NCI-H748 (cell line): ENCODE measurements around the gene ADCY2.

Experiments
- DNase-seq: peaks from one replicate; lab custom pipeline; 2025; ENCODE audit not compliant: unreplicated experiment; lab: John Stamatoyannopoulos, UW

Gene ADCY2

DNA sequence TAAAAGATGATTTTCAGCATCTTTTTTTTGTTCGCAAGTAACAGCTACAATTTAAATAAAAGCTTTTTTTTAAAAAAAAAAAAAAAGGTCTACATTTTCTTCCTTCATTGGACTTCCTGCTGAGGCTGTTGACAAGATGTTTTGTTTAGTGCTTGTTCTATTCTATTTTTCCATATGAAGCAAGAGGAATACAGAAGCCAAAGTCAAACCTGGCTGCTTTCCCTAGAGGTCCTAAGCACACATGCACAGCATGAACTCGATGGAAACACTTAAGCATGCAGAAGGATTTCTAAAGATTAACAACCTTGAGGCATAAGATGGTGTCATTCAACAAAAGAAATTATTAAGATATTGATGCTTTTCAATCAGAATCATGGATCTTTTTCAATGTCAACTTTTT lies 105.1 kb downstream of the ADCY2 start:
- DNase-seq, result no peak

DNA sequence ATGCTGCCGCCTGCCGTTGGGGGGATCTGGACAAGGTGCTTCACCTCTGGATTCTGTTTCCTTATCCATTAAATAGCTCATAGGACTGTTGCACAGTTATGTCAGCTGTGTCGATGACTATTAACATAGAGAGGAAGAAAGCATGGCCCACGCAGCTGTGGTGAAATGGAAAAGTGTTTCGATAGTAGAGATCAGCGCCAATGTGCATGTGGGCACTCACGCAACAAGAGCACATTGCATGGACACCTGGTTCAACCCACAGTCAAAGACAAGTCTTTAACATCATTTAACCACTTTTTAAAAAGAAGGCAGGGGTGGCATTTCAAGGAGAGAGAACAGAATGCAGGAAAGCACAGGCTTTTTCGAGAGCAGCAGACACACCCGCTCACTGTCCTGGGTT lies 107.6 kb downstream of the ADCY2 start:
- DNase-seq, result no peak

DNA sequence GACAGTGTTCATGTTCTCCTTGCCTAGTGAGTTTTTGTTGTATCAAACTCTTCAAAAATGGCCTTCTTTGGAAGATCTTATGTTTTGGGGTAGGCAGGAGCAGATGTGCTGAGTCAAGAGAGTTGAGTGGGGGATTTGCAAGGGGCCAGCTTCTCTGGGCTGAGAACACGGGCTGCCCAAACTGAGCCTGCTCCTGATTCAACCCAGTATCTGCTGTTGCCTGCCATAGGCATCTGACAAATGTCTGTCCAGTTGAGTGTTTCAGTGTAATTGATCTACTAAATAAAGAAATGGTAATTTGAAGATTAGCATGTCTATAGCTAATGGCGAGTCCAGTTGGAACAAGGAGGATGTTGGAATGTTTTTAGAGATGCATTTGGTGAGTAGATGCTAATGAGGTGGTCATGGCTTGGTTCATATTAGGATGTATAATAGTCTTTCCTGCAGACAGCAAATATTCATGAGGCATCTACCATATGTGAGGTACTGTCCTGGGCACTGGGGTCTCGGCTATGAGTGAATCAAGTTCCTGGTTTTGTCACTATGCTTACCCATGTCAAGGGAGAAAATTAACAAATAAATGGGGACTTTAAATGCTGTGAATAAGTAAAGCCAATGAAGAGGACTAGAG lies 119.5 kb downstream of the ADCY2 start:
- DNase-seq, result no peak

DNA sequence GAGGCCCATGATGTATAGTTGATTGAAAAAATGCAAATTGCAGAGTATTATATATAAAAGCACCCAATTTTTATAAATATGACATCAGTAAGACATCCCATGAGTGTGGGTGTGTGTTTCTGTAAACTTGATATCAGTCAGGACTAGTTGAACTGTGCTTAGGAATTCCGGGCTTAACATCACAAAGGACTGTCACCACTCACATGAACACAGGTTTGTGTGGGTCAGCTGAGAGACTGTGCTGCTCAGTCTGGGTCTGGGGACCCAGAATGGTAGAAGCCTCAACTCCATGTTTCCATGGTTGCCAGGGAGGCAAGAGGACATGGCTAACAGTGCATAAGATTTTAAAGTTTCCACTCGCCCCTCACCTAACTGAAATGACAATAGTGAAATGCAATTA lies 120.3 kb downstream of the ADCY2 start:
- DNase-seq, result no peak

DNA sequence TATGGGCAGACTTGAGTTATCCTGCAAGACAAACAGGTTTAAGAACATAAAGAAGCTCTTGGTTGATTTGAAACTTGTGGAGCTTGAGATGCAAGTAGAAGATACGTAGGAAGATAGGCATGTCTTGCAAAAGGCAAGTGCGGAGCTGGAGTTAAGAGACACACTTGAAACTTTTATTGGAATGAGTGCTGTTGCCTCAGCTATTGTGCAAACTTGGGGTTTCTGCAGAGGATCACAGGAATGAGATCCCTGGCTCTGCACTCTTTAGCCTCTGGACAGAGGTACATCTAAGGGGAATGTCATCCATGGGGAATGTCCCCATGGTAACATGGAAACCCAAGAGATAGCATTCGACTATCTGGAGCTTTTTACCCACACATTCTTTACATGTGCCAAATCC lies 121.1 kb downstream of the ADCY2 start:
- DNase-seq, result no peak

DNA sequence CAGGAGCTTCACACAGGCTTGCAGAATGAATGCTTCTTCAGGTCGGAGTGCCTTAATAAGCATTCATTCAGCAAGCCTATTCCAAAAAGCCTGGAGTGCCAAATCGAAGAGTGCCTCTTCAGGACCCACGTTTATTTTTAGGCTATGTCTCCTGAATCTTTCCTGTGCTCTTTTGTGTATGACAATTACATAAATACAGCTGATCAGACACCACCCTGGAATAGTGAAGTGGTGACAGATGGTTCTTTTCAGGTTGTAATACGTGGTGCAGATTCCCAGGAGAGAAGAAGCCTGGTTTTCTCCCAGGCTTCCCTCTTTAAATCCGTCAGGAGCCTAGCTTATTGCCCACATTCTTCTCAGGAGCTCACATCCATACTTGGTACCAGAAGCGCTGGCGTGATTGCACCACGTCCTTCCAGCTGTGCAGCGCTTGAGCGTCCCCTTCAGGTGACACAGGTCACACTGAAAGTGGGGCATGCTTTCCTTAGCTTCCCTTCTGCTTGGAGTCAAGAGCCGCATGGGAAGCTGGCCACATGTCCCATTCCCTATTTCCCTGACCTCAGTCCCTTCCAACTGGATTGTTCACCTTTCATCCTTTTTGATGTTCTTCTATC lies 123.1 kb downstream of the ADCY2 start:
- DNase-seq, result peak; percentile 94

DNA sequence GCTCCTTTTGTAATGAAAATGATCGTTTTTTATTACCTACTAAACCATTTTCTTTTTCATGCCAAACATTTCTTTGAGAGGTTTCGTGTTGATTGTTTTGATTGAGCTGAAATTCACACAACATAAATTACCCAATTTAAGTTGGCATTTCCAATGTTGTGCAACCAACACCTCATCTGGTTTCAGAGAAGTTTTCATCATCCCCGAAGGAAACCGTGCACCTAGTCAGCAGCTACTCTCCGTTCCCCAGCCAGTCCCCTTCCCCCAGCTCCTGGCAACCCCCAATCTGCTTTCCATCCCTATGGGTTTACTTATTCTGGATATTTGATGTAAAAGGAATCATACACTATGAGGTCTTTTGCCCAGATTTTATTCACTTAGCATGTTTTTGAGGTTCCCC lies 123.6 kb downstream of the ADCY2 start:
- no peak for DNase-seq

DNA sequence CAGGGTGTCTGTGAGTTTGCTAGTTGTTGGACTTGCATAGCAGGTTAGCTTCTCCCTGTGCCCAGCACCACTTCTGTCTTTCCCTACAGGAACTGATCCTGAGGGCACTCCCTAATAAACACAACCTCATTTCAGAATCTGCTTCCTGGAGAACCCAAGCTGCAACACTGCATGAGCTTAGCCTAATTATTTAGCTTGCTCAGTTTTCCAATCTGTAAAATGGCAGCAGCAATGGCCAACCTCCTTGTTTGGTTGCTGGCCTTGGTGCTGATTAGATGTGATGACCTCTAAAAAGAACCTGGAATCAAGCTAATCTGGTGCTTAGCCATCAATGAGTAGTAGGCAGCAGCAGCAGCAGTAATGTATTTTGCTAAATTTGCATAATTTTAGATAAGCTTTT lies 133.9 kb downstream of the ADCY2 start:
- no peak for DNase-seq

DNA sequence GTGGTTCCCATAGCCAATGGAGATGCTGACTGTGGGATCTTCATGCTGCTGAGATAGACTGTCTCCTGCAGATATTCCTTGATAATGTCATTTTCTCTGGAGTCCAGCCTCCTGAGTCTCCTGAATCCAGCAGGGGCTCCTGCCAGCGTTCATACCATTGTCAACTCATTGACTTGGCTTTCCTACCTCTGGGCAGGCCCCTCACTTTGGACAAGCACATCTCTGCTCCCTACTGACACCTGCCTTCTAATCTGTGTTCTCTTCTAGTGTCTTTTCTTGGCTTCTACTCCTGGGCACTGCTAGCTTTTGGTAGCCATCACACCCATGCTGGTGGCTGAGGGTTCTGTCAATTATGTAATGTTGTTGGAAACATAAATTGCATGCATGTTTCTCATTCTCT lies 138.0 kb downstream of the ADCY2 start:
- DNase-seq, result no peak

DNA sequence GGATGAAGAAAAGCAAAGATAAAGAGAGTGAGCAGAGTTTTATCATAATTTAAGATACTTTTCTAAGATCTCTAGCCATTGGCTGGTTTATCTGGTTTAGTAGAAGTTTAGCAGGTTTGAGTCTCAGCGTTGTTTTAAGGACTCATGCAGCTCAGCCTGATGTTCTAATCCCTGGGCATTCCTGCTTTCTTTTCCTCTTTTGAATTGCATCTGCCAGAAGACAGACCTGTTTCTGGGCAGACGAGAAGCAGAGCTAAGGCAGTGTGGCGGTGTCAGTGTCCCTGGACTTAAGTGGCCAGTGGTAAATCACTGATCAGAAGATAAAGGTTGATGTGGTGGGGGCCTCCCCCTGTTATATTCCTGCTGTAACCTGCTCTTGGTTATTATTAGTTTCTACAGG lies 138.6 kb downstream of the ADCY2 start:
- no peak for DNase-seq

DNA sequence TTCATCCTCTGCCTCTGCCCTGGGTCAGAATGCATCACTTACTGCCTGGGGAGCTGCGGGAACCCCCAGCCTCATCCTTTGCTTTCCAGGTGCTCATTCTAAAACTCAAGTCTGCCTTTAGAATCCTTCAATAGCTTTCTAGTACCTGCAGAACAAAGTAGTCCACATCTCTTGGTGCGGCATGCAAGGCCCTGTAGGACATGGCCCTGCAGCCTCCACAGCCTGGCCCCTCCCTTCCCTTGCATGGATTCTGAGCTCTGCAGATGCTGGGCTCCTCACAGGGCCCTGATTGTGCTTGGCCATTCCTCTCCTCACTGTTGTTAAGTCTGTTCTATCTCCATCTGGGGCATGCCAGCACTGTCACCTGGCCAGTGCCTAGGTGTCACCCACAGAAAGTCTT lies 141.6 kb downstream of the ADCY2 start:
- DNase-seq, result no peak

DNA sequence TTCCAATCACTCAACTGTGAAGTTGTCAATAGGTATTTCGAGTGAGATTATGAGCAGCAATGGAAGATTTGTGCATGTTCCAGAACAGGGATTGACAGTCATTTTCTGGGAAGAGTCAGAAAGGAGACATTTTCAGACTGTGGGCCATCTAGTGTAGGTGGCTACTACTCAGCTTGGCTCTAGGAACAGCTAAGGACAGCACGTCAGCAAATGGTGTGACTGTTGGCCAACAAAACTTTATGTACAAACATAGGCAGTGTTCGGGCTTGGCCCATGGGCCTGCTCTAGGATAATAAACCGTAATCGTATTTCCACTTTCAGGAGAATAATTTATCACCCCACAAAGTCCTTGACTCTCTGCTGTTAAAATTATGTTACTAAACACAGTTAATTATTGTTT lies 143.6 kb downstream of the ADCY2 start:
- no peak for DNase-seq

DNA sequence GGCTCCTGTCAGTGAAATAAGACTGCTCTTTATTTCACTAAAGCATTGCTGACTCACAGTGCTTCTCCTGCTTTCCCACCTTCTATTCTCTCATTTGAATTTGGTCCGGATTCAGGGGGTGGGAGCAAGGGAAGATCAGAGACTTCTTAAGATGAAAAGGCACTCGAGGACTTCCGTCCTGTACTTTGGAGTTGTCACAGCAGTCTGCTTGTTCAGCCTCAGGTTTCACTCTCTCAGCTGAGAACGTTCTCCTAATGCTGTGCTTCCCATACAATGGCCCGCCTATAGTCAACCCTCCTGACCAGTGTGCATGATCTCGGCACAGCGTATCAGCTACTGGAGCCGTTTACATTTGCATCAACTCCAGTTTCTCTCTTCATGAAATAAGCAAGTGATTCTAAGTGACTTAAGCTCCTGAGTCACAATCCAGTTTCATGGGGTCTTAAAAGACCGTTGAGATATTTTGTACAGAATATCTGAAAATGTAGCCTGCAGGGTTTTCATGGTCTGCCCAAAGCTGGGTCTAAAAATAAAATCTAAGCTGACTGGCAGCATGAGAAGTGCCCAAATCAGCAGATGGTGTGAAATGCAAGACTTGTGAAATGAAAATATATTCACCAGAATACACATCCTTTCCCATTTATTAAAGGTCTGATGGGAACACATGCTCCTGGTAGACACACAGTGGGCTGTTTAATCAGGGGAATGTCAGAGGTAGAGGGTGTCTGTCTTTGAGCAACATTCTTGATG lies 145.0 kb downstream of the ADCY2 start:
- no peak for DNase-seq

DNA sequence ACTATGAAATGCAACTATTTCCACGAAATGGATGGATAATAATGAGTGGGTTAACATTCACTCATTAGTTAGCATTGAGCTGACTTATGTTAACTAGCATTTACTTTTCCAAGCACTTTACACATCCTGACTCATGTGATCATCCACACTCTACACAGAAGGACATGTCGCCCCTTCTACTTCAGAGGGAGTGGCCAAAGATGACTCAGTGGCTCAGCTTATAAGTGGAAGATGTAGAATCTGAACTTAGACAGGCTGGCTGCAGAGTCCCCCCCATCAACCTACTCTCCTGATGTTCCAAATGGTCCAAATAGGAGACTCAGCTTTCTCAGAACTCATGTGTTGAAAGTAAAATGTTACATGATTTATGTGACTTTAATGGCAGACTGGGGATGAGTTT lies 146.0 kb downstream of the ADCY2 start:
- DNase-seq, result no peak

DNA sequence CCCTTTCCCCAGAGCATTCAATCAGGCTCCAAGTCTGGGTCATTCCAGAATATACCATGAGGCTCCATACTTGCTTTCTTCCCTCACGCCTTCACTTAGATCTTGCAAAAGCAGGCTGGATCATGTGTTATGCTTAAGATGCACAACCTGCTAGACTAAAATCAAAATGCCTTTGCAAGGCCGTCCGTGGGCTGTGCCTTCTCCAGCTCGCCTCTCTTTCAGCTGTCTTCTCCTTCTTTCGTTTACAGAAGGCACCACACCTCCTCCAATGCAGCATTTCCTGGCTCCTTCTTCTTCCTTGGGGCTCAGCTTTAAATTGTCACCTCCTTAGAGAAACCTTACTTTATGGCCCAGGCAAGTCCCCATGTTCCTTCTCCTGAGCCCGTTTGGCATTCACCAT lies 150.6 kb downstream of the ADCY2 start:
- no peak for DNase-seq

DNA sequence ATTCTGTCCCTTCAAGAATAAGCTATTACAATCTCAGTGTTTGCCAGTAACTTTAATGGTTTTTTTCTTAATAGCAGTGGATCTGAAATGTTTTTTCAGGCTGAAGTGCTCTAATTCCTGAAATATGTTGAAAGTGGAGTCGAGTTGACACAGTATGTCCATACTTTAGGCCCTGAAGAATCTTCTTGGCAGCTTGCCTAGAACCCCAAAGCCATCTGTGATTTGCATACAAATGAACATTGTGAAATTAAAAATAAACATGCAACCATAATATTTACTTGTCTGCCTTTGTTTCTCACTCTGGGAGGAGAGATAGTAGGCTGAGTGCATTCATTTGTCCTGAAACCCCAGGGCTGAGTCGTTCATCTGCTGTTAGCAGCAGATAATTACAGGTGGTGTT lies 152.7 kb downstream of the ADCY2 start:
- DNase-seq, result peak; percentile 93

DNA sequence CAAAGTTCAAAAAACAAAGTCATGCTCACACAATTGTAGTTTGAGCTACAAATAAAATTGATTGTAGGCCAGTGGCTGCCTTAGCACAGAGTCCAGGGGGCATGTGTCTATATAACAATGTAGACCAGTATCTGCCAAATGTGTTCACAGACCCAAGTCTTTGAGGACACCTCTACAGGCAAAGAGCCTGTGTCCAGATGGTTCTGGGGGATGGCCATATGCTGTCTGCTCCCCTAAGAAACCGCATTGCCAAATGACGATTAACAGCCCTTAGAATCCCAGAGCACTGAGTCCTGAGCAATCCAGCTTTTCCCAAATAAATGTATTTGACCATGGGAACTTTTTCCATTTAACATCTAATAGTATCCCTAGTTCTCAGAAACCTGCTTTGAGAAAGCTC lies 169.6 kb downstream of the ADCY2 start:
- DNase-seq, result no peak

DNA sequence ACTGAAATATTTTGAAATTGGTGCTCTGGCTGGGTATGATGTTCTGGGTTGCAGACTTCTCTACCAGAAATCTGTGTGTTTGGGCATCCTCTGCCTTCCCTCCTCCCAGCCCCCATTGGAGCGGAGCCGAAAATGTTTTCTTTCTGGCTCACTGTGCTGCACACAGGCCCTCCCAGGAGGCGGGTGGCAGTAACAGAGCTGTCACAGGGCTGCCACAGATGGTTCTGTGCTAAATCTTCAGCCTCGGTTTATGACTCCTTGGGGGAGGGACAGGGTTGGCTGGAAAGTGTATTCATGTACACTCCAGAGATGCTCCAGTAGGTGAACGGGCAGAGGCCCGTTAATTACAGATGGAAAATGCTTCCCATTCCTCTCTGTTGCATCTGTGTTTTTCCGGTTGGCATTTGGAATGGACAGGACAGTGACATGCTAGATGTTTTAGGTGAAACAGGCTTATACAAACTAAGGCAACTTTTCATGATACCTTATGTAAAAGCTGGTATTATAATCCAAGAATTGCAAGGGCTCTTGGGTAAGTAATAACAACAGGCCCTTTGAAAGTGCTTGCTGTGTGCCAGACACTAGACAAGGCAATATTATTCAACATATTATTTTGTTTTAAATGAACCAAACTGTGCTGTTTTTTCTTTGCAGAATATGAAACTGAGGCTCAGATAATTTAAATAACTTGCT lies 180.2 kb downstream of the ADCY2 start:
- DNase-seq, result no peak

DNA sequence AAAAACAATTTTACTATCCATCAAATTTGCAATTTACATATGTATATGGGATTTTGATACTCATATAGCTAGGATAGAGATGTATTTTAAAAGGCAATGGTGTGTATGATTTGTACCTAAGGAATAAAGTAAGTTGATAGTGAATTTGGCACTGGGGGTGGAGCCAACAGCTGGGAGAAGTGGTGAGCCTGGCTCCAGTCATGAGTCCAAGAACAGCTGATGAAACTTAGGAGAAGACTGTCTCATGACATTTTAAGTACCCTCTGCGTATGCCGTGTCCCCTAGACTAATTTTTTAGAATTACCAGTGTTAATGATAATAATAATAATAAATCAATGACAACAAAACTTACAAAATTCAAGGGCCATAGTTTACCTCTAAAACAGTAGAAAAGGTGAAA lies 181.4 kb downstream of the ADCY2 start:
- DNase-seq, result no peak

DNA sequence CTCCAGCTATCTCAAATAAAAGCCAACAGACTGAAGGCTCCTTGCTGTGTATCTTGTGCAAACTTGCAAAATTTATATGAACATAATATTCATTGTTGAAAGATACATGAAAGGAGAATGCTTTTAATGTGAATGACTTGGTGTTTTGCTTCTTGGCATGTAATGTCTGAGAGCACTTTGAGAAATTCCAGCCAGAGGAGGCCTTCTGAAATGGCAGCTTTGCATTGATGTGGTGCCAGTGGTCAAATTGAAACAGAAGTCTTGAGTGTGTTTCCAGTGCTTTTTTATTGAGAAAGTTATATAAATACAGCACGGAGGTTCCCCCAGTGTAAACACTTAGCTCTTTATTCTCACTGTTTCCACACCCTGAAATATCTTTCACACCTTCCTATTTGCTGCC lies 182.1 kb downstream of the ADCY2 start:
- no peak for DNase-seq

DNA sequence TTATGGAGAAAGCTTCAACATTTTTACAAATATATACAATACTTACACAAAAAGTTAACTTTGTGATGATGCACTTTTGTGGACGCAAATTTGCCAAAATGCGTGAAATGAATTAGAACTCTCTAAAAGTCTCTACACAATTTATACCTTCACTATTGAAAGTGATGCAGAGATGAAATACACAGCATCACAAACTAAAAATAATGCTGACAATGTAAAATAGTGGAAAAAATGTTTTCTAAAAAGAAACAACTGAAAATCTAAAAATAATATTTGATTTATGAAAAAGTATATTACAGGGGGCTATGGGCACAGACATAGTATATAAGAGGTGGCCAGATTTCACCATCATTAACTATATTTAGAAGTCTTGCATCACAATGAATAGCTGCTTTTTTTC lies 188.8 kb downstream of the ADCY2 start:
- no peak for DNase-seq

DNA sequence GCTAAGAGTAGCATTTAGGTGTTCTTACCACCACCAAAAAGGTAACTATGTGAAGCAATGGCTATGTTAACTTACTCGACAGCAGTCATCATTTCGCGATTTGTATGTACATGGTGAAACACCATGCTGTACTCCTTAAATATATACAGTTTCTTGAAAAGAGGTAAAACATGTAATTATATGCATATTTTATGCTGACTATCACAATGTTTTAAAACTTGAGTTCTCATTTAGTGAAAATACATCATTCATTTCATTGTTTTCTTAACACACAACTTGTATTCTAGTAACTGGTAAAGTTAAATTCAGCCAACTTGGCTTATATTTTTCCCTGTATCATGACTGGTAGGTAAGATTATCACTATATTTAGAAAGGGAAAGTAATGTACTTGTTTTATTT lies 189.9 kb downstream of the ADCY2 start:
- DNase-seq, result no peak
